NCI-H2107 treated with DMSO at 0.1 percent for 48 hours (cell line): ENCODE results near the gene PANK2.
"Not testable (repeated sequence)": the region's sequence is repeated elsewhere in the genome, so short reads cannot be mapped to it uniquely, and the experiment has no call there.

Experiments
- DNase-seq: peaks from one replicate; lab custom pipeline; 2025; ENCODE audit not compliant: unreplicated experiment; lab: John Stamatoyannopoulos, UW

Gene PANK2

DNA sequence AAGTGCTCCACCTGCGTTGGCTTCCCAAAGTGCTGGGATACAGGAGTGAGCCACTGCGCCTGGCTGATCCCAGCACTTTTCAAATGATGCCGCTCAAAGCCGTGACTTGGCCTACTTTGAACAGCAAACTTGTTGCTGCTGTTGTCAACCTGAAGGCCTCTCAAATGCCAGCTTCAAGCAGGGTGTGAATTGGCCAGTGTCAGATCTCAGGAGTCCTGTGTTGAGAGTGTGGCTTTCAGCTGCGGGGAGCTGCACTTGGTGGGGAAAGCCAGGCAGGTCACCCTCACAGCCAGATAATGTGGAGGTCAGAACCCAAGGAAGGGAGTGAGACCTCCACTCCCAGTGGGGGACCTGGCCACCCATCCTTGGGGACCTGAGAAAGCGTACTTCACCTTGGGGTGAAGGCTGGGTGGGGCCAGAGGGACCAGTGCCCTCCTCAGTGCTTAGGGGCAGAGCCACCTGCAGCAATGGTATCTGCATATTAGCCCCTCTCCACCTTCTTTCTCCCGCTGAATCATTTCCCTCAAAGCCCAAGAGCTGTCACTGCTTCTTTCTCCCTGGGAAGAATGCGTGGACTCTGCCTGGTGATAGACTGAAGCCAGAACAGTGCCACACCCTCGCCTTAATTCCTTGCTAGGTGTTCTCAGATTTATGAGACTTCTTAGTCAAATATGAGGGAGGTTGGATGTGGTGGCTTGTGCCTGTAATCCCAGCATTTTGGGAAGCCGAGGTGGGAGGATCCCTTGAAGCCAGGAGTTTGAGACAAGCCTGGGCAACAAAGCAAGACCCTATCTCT is 19.1 kb upstream of the PANK2 start:
- DNase-seq = no peak

DNA sequence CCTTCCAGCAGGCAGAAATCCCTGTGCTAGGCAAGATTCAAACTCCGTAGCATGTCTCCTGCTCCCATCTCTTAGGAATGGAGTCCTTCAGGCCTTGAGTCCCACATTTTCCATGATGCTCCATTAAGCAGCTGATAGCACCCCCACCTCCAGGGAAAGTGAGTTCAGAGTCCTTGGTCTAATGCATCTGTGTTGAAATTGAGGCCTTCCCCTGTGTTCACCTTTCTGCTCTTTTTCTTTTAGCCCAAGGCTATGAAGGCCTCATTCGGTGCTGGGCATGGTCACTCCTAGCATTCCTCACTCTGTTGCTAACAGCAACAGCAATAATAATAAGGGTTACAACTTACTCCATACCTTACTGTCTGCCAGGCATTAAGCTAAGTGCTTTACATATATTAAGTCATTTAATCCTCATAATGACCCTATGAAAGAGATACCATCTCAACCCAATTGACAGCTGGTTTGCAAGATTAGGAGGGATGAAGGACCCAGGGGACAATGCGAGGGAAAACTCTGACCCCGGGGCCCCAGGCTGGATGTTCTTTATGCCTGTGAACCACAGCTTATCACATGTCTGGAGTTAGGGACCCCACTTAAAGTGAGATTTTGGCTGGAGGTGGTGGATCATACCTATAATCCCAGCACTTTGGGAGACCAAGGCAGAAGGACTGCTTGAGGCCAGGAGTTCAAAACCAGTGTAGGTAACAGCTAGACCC is 17.5 kb upstream of the PANK2 start:
- no peak for DNase-seq

- no peak for DNase-seq
Measured at GRCh38 chr20:3873507-3873906, 15.7 kb upstream of the PANK2 start.

DNA sequence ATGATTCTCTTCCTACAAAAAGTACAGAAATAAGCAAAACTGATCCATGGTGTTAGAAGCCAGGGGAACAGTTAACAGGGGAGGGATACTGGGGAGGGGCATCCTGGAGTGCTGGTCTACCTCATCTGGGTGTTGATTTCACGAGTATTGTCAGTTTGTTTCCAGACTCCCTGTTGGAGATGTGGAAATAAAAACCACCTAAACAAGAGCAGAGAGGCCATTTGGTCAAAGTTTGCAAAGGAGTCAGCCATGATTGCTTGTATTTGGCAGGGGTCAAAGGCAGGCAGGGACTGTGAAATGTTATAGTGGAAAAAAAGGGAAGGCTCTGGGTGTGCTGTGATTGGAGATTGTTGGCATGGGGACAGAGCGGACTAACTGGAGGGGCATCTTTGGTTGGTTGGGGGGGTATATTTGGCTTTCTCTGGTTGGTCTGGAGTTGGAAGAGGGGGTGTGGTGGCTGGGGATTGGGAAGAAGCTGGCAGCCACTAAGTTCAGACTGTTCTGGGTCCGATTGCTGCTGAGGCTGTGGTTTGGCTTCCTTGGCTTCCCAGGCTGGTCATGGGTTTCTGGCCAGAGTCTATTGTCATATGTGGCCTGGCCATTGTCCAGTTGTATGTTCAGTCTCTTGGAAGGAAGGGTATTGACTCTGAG is 14.9 kb upstream of the PANK2 start:
- DNase-seq = no peak

GRCh38 chr20:3875378-3875974 is 13.7 kb upstream of the PANK2 start:
- DNase-seq = no peak

DNA sequence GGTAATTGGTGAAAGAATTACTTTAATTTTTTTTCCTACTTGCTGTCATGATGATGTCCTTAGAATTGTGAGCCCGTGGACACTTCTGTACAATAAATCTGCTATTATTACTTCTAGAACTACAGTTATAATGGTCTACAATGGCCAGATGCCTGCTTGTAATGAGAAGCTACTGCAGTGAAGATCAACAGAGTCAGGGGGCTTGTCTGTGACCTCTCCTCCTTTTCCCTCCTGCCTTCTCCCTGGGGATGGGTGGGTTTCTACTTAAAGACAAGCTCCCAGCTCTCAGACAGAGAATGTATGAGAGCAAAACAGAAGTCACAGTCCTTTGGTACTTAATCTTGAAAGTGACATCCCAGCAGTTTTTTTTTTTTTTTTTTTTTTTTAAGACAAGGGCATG is 13.2 kb upstream of the PANK2 start:
- DNase-seq = no peak

- DNase-seq = no peak
Measured at GRCh38 chr20:3876676-3877075, 12.5 kb upstream of the PANK2 start.

GRCh38 chr20:3878921-3879274 is 10.3 kb upstream of the PANK2 start:
- DNase-seq = not testable (repeated sequence)

- no peak for DNase-seq
Measured at GRCh38 chr20:3885715-3886114, 3.5 kb upstream of the PANK2 start.

GRCh38 chr20:3887876-3888620 is 1.1 kb upstream of the PANK2 start:
- no peak for DNase-seq

- DNase-seq = no peak
Measured at GRCh38 chr20:3889489-3890397, 556 bp downstream of the PANK2 start.

- no peak for DNase-seq
Measured at GRCh38 chr20:3890398-3890751, 1.2 kb downstream of the PANK2 start.

DNA sequence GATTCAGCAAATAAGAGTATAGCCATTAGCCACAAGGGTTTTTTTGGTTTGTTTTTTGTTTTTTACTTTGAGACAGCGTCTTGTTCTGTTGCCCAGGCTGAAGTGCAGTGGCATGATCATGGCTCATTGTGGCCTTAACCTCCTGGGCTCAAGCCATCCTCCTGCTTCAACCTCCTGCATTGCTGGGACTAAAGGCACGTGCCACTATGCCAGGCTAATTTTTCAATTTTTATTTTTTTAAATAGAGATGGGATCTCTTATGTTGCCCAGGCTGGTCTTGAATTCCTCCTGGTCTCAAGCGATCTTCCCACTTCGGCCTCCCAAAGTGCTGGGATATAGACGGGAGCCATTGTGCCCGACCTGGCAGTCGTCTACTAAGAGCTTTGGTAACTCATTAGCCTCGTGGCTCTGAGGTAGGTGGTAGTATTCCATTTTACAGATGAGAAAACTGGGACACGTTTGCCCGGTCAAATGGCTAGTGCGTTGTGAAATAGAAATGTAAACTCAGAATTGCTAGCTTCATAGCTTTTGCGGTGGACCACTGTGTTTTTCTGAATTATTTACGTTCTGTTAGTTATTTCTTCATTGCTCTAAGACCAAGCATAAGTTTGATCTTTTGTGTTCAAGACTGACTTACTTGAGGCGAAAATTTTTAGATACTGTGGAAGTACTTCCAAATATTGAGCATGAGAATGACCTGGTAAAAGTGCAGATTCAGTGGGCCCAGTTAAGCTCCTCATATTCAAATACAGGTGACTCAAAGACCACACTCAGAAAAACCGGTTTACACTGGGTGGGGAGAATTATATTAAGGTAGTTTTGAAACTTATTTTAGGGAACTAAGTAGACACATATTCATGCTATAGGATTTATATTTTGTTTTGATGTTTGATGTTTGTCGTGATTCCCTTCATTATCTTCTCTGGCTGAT is 2.1 kb downstream of the PANK2 start:
- DNase-seq = no peak

DNA sequence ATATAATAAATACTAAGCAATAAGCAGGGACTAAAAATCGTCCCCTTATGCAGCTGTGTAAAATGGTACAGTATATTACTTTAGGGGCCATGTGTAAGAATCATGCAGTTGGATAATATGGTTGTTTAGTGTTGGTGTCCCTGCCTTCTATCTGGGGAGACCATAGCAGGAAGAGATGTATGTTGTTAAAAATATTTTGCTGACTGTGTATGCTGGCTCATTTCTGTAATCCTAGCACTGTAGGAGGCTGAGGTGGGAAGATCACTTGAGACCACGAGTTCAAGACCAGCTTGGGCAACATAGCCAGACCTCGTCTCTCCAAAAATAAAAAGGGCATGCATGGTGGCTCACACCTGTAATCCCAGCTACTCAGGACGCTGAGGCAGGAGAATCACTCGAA is 5.6 kb downstream of the PANK2 start:
- no peak for DNase-seq

GRCh38 chr20:3896302-3896701 is 7.1 kb downstream of the PANK2 start:
- DNase-seq = no peak

DNA sequence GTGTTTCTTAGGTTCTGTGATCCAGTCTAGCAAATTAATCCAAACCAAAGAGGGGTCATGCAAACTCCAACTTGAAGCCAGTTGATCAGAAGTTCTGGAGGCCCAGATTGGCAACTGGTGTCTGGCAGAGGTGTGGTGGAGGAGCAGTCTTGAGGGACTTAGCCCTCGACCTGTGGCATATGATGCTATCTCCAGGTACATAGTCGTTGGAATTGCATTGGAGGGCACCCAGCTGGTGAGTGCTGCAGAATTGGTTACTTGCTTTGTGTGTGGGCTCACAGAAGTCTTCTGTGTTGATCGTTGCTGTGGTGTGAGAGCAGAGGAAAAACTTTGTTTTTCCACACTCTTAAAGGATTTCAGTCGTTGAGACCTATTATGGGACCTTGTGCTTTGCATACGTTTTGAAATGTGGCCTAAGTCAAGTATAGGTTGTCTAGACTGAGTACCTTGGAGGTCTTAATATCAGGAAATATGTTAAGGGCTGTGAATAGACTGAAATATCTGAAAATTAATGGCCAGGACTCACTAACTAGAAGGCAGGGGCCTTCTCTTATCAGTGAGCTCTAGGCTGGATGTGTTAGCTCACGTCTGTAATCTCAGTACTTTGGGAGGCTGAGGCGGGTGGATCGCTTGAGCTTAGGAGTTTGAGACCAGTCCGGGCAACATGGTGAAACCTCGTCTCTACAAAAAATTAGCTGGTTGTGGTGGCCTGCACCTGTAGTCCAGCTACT is 7.8 kb downstream of the PANK2 start:
- DNase-seq = no peak

DNA sequence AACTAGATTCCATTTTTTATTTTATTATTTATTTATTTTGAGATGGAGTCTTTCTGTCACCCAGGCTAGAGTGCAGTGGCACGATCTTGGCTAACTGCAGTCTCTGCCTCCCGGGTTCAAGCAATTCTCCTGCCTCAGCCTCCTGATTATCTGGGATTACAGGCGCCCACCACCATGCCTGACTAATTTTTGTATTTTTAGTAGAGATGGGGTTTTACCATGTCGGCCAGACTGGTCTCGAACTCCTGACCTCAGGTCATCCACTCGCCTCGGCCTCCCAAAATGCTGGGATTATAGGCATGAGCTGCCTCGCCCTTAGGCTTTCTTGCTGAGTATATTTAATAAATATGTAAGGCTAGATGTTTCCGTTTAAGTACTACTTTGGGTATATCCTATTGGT is 9.0 kb downstream of the PANK2 start:
- DNase-seq = not testable (repeated sequence)

DNA sequence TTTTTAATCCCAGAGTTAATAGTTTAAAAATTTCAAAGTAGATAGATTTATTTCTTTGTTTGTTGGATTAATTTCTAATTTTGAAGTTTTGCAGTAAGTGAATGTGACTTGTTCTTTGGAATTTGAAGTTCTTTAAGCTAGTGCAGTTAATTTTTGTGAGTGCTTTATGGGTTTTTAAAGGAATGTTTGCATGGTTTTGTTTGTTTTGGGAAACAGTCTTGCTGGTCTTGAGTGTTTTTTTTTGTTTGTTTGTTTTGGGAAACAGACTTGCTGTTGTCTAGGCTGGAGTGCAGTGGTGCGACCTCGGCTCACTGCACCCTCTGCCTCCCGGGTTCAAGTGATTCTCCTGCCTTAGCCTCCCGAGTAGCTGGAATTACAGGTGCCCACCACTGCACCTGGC is 9.5 kb downstream of the PANK2 start:
- DNase-seq = no peak
